DOHH2 (cell line): Measurements from ENCODE around the gene RIPK4.

ENCODE experiments used
- CTCF ChIP-seq: fragments of 200-600 bp; sonication (generic); IDR thresholded peaks from one replicate; pipeline ENCODE4 v1.5.1; 2014; ENCODE audit warnings: antibody characterized with exemption, mild to moderate bottlenecking, low read depth, low read length; ENCODE audit not compliant: poor library complexity, severe bottlenecking
- EZH2phosphoT487 ChIP-seq: fragments of 200-600 bp; sonication (generic); IDR thresholded peaks from 2 replicates; pipeline ENCODE4 v1.6.1; 2017; ENCODE audit warnings: borderline replicate concordance, mild to moderate bottlenecking, antibody characterized with exemption, low read length, moderate library complexity, mixed read lengths

DNA sequence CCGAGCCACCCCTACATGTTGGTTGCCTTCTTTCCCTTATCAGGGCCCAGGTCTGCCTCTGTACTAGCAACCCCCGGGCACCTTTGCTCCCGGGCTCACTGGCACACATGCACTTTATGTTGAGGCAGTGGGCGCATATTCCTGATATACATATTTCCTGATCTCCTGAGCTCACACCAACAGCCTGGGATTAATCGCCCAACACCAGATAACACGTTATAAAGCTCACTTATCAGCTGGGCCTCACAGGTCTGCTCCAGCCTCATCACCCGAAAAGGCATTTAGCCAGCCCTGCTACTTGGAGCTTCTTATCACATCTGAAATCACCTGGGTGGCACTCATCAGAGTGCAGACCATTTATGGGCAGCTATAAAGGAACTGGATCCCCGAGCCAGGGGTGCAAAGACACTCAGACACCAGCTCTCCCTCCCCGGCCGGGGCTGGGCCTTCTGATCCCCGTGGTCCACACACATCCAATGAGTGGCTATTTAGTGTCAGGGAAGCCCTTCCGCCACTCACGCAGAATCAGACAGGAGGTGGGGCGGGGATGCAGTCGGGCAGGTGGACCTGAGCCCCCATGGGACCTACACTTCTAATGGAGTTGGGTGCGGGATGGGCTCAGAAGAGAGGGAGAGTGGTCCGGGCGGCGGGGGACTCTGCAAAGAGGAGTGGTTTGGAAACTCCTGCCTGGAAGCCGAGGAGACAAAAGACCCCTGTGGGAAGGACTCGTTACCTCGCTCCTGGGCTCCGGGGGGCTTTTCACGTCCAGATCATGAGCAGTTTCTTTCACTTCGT, 21.6 kb downstream of the RIPK4 start:
- no peak for TF ChIP-seq CTCF
- no peak for TF ChIP-seq EZH2phosphoT487
